ENCODE results near the gene RPN2.

GRCh38 chr20:37201827-37202162, 22.7 kb downstream of the RPN2 start:
- TF ChIP-seq CTCF (IDR thresholded peaks at IDR 0.05) (no peak), POLR2A (IDR thresholded peaks at IDR 0.05) (no peak)

All from Peyer's patch (tissue), 4 donors.